Parathyroid adenoma (tissue), 2 donors: ENCODE data around the gene TRERF1.

Experiments used
- H2AFZ ChIP-seq: fragments of 300-600 bp; sonication (generic); one replicate; pipeline ENCODE4 v1.7.0; 2017; ENCODE audit warnings: antibody characterized with exemption, mild to moderate bottlenecking
- H3K27ac ChIP-seq: fragments of 300-600 bp; sonication (generic); one replicate; pipeline ENCODE4 v1.7.0; 2017
- H3K27me3 ChIP-seq: fragments of 300-600 bp; sonication (generic); one replicate; pipeline ENCODE4 v1.7.0; 2017; ENCODE audit warnings: low read length; ENCODE audit not compliant: control insufficient read depth, insufficient read depth
- H3K36me3 ChIP-seq: fragments of 300-600 bp; sonication (generic); one replicate; pipeline ENCODE4 v1.7.0; 2017; ENCODE audit warnings: low read length; ENCODE audit not compliant: control insufficient read depth, insufficient read depth
- H3K4me1 ChIP-seq: fragments of 300-600 bp; sonication (generic); one replicate; pipeline ENCODE4 v1.7.0; 2017; ENCODE audit warnings: control low read depth
- H3K4me2 ChIP-seq: fragments of 300-600 bp; sonication (generic); one replicate; pipeline ENCODE4 v1.7.0; 2017; ENCODE audit warnings: low read length
- H3K4me3 ChIP-seq: fragments of 300-600 bp; sonication (generic); one replicate; pipeline ENCODE4 v1.7.0; 2017; ENCODE audit warnings: low read depth, low read length
- H3K79me2 ChIP-seq: fragments of 300-600 bp; sonication (generic); one replicate; pipeline ENCODE4 v1.7.0; 2017; ENCODE audit warnings: control low read depth
- H3K9ac ChIP-seq: fragments of 300-600 bp; sonication (generic); one replicate; pipeline ENCODE4 v1.7.0; 2017; ENCODE audit warnings: mild to moderate bottlenecking
- H3K9me3 ChIP-seq: fragments of 300-600 bp; sonication (generic); one replicate; pipeline ENCODE4 v1.7.0; 2017; ENCODE audit warnings: low read length; ENCODE audit not compliant: control insufficient read depth
- CTCF ChIP-seq: fragments of 300-600 bp; sonication (generic); IDR thresholded peaks from one replicate; pipeline ENCODE4 v1.7.0; 2017; ENCODE audit warnings: antibody characterized with exemption, mild to moderate bottlenecking
- donor health status: primary hyperparathyroidism.

The TRERF1 gene

GRCh38 chr6:42200035-42200434, 251.7 kb downstream of the TRERF1 start:
- H3K4me2 ChIP-seq: no peak overlapping the region
- TF ChIP-seq CTCF: no peak
- H3K36me3 ChIP-seq: no peaks in the 10 kb centered on the region
- no peaks in the 10 kb centered on the region for H3K27me3 ChIP-seq
- H3K9me3 ChIP-seq: no peaks in the 10 kb centered on the region
- no peaks in the 10 kb centered on the region for H3K79me2 ChIP-seq
- no peak overlapping the region for H2AFZ ChIP-seq
- H3K4me3 ChIP-seq: no peak overlapping the region
- no peak overlapping the region for H3K27ac ChIP-seq
- H3K9ac ChIP-seq: no peak overlapping the region
- H3K4me1 ChIP-seq: no peaks in the 10 kb centered on the region

GRCh38 chr6:42199106-42199981, 252.4 kb downstream of the TRERF1 start:
- H3K4me3 ChIP-seq: no peak overlapping the region
- no peak overlapping the region for H3K4me2 ChIP-seq
- TF ChIP-seq CTCF: no peak
- H2AFZ ChIP-seq: no peak overlapping the region
- H3K4me1 ChIP-seq: no peaks in the 10 kb centered on the region
- no peaks in the 10 kb centered on the region for H3K79me2 ChIP-seq
- H3K9me3 ChIP-seq: no peaks in the 10 kb centered on the region
- no peak overlapping the region for H3K27ac ChIP-seq
- H3K36me3 ChIP-seq: no peaks in the 10 kb centered on the region
- no peak overlapping the region for H3K9ac ChIP-seq
- H3K27me3 ChIP-seq: no peaks in the 10 kb centered on the region

GRCh38 chr6:42197555-42198362, 254.0 kb downstream of the TRERF1 start:
- H3K9me3 ChIP-seq: no peaks in the 10 kb centered on the region
- H3K9ac ChIP-seq: no peak overlapping the region
- H3K4me3 ChIP-seq: no peak overlapping the region
- H3K4me1 ChIP-seq: no peaks in the 10 kb centered on the region
- no peak overlapping the region for H3K27ac ChIP-seq
- no peaks in the 10 kb centered on the region for H3K36me3 ChIP-seq
- no peak for TF ChIP-seq CTCF
- H3K4me2 ChIP-seq: no peak overlapping the region
- no peaks in the 10 kb centered on the region for H3K79me2 ChIP-seq
- H3K27me3 ChIP-seq: no peaks in the 10 kb centered on the region
- no peak overlapping the region for H2AFZ ChIP-seq

- Histone ChIP-seq H3K4me3 (no peak overlapping the region), H3K4me2 (no peak overlapping the region), H3K27ac (no peak overlapping the region), H3K4me1 (no peaks in the 10 kb centered on the region), H3K27me3 (no peaks in the 10 kb centered on the region), H3K9ac (no peak overlapping the region), H3K79me2 (no peaks in the 10 kb centered on the region), H3K36me3 (no peaks in the 10 kb centered on the region), H3K9me3 (no peaks in the 10 kb centered on the region), H2AFZ (no peak overlapping the region)
- TF ChIP-seq CTCF: no peak
These were observed 256.3 kb downstream of the TRERF1 start for GRCh38 chr6:42195415-42195814.
